ENCODE measurements around the gene FSD2.
"Not testable (repeated sequence)": the region's sequence is repeated elsewhere in the genome, so short reads cannot be mapped to it uniquely, and the experiment has no call there.

The FSD2 gene

DNA sequence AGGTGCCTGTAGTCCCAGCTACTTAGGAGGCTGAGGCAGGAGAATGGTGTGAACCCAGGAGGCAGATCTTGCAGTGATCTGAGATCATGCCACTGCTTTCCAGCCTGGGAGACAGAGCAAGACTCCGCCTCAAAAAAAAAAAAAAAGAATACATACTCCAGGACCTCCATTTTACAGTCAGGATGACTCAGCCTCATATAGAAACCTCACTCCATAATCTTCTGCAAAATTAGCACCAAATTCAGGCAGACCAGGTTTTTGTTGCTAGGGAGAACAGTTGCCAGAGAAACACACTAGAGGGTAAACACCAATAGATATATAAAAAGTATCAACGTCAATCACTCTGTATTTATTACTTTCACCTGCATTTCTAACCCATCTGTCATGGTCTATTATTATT is 67.9 kb downstream of the FSD2 start:
- no peak for DNase-seq (ENCODE audit: low read depth)

GRCh38 chr15:82731527-82731926 is 74.3 kb downstream of the FSD2 start:
- no peak for DNase-seq (ENCODE audit: low read depth)

- no peak for DNase-seq (ENCODE audit: low read depth)
Observed at GRCh38 chr15:82730022-82730530, 75.8 kb downstream of the FSD2 start.

DNA sequence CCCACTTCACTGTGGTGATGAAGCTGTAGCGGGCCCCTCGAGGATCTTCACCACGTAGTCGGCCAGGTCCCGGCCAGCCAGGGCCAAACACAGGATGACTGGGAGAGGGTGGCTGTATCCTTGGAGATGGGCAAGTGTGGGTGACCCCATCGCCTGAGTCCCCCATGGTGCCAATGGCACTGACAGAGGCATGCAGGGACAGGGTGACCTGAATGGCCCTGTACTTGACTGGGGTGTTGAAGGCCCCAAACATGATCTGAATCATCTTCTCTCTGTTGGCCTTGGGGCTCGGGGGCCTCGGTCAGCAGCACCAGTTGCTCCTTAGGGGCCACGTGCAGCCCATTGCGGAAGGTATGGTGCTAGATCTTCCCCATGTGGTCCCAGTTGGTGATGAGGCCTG is 79.1 kb downstream of the FSD2 start:
- no peak for DNase-seq (ENCODE audit: low read depth)

DNA sequence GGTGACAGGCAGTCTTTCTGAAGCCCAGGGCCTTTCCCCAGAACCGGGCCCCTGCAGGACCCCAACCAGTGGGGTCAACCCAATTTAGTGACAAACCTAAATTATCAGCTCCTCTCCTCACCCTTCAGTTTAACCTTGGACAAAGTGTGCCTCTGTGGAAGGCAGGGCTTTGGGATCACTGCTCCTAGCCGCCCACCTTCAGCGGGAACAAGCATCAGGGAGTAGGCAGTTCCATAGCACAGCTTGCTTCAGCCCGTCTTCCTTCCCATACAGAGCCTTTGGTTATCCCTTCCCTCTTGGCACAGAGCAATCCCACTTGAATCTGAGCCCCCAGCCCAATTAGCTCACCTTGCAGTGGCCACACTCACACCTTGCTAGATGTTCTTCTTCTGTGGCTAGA is 90.9 kb downstream of the FSD2 start:
- no peak for DNase-seq (ENCODE audit: low read depth)

DNA sequence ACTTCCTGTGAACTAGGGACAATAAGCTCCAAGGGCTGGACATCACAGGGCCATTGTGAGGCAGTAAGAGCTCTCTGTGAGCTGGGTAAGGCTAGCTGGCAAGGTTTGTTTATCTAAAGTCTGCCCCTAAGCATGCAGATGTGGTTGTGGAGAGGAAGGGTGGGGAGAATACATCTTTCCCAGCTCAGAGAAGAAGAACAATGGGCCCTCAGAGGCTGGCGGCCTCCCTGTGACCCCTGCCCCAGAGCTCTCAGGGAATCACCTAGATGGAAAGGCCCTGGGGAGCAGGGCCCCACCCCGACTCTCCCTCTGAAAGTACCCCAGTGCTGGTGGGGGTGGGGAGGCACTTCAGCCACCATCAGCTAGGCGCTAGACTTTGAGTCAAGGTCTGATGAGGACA is 91.9 kb downstream of the FSD2 start:
- DNase-seq (ENCODE audit: low read depth), result no peak

GRCh38 chr15:82712036-82712435 is 93.8 kb downstream of the FSD2 start:
- no peak for DNase-seq (ENCODE audit: low read depth)

GRCh38 chr15:82710926-82711490 is 94.9 kb downstream of the FSD2 start:
- DNase-seq (ENCODE audit: low read depth), result no peak

DNA sequence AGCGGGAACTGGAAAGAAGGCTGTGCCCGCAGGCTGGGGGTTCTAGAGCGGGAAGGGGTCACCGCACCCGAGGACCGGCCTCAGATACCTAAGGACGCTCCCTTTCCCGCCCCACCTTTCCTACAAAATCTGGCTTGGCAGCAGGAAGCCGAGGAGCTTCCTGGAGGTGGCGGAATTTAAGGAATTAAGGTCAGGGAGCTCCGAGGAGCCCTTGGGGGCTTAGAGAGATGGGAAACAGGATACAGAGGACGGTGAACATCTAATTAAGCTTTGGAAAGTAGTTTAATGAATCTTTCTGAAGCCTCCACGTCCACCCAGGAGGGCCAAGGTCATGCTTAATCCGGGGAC is 95.7 kb downstream of the FSD2 start:
- no peak for DNase-seq (ENCODE audit: low read depth)

GRCh38 chr15:82709421-82710207 is 96.3 kb downstream of the FSD2 start, which contains the start of gene AP3B2:
TSS of gene AP3B2 (minus strand) at chr15:82709875. CDS start at chr15:82709706, 169 bp downstream.
- peak; percentile 63 for DNase-seq (ENCODE audit: low read depth)

- peak; percentile 10 for DNase-seq (ENCODE audit: low read depth)
Observed at GRCh38 chr15:82709081-82709420, 96.8 kb downstream of the FSD2 start.

DNA sequence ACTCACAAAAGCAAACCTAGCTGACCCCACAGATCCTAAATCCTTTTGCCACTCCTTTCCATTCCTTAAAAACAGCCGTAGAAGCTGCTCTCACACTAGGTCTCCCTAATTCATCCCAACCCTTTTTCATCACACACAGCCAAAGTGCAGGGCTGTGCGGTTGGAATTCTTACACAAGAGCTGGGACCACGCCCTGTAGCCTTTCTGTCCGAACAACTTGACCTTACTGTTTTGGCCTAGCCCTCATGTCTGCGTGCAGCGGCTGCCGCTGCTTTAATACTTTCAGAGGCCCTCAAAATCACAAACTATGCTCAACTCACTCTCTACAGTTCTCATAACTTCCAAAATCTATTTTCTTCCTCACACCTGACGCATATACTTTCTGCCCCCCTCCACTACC is 100.0 kb downstream of the FSD2 start:
- not testable (repeated sequence) for DNase-seq (ENCODE audit: low read depth)
